LNCAP (cell line): Measurements from ENCODE around the gene CRAMP1.

Experiments
- TF ChIP-seq, protein P1 (sequence below): fragments of 450-650 bp; IDR thresholded peaks from 2 replicates; pipeline ENCODE4 v1.5.1; 2017; ENCODE audit warnings: mild to moderate bottlenecking

CRAMP1 gene

DNA sequence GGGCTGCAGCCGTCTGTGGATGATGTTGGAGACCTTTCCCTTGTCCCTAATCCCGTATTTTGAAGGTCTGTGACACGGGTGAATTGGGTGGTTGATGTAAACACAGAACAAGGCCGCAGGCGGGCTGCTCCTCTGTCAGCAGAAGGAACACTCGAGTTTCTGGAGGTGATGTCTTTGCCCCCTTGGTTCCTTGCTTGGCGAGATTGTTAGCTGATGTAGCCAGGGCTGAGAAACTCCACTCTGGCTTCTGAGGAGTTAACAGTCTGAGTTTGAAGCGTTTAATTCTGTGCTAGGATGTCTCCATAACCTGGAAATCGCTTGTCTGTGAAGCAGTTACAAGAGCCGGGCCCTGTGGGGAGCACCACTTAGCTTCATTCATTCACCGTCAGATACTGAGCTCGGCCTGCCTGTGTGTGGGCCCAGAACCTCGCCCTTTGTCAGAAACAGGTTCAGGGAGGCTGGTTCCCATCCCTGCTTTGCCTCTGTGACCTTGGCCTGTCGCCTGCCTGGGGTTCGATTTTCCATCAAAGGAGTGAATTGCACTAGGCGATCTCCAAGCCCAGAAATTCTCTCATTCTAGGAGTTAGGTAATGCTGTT, 95.1 kb downstream of the CRAMP1 start:
- TF ChIP-seq, protein P1, sequence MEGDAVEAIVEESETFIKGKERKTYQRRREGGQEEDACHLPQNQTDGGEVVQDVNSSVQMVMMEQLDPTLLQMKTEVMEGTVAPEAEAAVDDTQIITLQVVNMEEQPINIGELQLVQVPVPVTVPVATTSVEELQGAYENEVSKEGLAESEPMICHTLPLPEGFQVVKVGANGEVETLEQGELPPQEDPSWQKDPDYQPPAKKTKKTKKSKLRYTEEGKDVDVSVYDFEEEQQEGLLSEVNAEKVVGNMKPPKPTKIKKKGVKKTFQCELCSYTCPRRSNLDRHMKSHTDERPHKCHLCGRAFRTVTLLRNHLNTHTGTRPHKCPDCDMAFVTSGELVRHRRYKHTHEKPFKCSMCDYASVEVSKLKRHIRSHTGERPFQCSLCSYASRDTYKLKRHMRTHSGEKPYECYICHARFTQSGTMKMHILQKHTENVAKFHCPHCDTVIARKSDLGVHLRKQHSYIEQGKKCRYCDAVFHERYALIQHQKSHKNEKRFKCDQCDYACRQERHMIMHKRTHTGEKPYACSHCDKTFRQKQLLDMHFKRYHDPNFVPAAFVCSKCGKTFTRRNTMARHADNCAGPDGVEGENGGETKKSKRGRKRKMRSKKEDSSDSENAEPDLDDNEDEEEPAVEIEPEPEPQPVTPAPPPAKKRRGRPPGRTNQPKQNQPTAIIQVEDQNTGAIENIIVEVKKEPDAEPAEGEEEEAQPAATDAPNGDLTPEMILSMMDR: no peak

DNA sequence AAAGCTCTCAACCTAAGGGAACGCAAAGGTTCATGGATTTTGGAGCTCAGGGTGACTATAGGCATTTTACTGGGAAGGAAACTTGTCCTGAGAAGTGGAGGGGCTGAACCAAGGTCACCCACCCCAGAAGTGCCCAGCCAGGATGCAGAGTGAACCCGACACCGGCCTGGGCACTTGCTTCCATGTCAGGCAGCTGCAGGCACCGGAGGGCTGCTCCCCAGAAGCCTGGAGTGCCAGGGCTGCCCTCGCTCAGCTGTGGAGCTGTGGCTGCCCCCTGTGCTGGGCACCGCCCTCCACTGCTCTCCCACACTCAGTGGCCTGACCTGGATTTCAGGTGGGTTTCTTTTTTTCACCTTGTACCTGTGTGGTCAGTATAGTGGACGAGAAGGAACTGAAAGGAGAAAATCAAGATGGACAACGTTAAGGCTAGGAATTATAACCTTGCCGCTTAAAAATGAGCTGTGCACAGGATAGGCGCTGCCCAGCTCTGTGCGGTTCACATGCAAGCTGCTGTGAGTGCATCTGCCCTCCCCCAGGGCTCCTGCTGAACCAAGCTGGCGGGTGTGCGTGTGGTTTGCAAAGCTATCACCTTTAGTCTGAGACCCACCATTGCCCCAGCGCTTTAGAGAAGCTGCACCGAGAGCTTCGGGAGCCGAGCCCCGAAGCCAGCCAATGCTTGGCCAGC, 96.1 kb downstream of the CRAMP1 start:
- TF ChIP-seq, protein P1: no peak

DNA sequence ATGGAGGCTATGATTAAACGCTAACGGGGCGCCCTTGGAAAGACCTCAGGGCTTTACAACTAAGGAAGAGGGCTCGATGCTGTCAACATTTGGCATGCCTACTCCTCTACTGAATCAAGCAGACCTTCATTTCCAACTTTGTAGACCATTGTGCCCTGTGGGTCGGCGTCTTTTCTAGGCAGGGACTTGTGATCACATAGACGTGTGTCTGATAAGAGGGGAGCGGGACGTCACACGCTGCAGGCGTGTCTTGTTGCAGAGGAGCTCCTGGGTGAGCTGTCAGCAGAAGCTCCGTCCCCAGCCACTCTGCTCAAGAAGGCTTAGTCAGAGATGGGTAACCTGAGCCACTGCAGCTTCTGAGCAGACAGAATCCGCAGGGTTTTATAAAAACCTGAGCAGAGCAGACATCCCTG, 96.6 kb downstream of the CRAMP1 start:
- TF ChIP-seq, protein P1: no peak

DNA sequence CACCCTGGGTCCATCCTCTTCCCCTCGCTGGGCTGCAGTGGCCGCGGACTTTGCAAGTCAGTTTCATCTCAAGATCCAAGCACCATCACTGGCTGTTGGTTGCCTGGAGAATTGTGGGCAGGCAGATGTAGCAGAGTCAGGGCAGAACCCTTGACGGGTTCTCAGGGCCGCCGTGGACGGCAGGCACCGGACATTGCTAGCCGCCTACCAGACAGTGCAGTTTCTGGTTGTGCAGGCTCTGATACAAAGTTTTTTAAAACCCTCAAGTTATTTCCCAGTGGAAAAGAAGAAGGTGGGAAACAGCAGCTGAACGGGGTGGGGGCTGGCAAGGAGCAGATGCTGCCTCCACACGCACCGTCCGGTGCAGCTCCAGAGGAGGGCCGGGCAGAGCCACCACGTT, 97.2 kb downstream of the CRAMP1 start:
- TF ChIP-seq, protein P1: no peak

- TF ChIP-seq, protein P1: no peak
Observed at GRCh38 chr16:1710811-1711507, 98.8 kb downstream of the CRAMP1 start.

GRCh38 chr16:1712791-1713261, 100.7 kb downstream of the CRAMP1 start:
- TF ChIP-seq, protein P1: no peak

- TF ChIP-seq, protein P1: no peak
Observed at GRCh38 chr16:1713331-1713730, 101.2 kb downstream of the CRAMP1 start.
